Choroid plexus epithelial cell (primary cell): ENCODE results near the gene AP4M1.

Source experiments
- DNase-seq: peaks from one replicate; pipeline ENCODE4 v3.0.0-alpha.2; 2010; ENCODE audit warnings: low read depth
- H3K4me3 ChIP-seq: 2 replicates; pipeline ENCODE4 v1.5.1; 2011; ENCODE audit warnings: low read depth, mild to moderate bottlenecking, control low read depth, low read length, moderate library complexity
- TF ChIP-seq, protein P1 (sequence below): conservative IDR thresholded peaks from 2 replicates; pipeline ENCODE4 v1.5.1; 2011; ENCODE audit warnings: low read depth, mild to moderate bottlenecking, control low read depth, inconsistent platforms, low read length, moderate library complexity

Gene AP4M1

DNA sequence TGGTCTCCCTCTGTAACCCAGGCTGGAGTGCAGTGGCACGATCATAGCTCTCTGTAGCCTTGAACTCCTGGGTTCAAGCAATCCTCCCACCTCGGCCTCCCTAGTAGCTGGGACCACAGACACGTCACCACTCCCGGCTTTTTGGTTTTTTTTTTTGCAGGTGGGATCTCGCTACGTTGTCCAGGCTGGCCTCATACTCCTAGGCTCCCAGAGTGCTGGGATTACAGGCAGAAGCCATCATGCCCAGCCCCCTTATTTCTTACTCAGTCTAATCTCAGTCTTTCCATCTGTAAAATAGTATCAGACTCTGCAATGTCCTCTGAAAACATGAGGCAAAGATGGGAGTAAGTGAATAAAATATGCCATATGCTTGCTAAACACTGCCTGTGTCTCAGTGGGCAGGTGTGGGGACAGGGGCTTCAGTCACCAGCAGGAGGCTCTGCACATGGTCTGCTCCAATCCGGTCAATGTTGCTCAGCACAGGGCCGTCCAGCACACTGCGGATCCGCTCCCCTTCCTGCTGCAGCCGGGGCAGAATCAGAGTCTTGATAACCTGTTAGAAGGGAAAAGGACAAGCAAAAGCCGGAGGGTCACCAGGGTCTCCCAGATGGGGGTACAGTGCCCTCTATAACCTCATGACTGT is 8.2 kb downstream of the AP4M1 start:
- H3K4me3 ChIP-seq = no peak overlapping the region
- TF ChIP-seq, protein P1, sequence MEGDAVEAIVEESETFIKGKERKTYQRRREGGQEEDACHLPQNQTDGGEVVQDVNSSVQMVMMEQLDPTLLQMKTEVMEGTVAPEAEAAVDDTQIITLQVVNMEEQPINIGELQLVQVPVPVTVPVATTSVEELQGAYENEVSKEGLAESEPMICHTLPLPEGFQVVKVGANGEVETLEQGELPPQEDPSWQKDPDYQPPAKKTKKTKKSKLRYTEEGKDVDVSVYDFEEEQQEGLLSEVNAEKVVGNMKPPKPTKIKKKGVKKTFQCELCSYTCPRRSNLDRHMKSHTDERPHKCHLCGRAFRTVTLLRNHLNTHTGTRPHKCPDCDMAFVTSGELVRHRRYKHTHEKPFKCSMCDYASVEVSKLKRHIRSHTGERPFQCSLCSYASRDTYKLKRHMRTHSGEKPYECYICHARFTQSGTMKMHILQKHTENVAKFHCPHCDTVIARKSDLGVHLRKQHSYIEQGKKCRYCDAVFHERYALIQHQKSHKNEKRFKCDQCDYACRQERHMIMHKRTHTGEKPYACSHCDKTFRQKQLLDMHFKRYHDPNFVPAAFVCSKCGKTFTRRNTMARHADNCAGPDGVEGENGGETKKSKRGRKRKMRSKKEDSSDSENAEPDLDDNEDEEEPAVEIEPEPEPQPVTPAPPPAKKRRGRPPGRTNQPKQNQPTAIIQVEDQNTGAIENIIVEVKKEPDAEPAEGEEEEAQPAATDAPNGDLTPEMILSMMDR = peak; percentile 23
- no peak for DNase-seq

DNA sequence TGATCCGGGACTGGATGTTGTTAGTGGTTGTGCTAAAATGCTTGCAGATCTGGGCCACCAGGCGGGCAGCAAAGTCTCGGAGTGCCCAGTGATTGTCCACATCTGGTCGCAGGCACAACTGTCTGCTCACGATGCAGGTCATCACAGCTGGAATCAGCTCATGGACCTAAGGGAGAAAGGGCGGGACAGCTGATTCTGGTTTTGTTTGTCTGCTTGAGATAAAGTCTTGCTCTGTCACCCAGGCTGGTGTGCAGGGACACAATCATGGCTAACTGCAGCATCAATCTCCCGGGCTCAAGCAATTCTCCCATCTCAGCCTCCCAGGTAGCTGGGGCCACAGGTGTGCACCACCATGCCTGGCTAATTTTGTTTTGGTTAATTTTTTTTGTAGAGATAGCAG is 9.7 kb downstream of the AP4M1 start:
- H3K4me3 ChIP-seq = no peak overlapping the region
- no peak for DNase-seq
- TF ChIP-seq, protein P1 = no peak

DNA sequence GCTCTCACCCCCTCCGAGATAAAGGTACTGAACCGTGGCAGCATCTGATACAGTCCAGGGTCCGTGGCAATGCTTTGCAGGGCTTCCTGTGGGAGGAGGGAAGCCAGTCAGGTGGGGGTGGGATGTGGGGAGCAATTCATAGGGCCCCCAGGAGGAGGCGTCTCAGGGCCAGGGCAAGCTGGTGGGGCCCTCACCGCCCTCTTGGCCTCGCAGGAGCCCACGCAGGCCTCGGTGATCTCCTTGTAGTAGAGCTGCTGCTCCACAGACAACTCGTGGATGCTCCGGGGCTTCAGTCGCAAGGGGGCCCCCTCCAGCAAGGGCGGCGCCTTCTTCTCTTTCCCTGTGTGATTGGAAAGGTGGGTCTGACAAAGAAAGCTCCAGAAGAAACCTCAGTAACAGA is 10.5 kb downstream of the AP4M1 start:
- no peak for DNase-seq
- no peak overlapping the region for H3K4me3 ChIP-seq
- TF ChIP-seq, protein P1 = no peak

DNA sequence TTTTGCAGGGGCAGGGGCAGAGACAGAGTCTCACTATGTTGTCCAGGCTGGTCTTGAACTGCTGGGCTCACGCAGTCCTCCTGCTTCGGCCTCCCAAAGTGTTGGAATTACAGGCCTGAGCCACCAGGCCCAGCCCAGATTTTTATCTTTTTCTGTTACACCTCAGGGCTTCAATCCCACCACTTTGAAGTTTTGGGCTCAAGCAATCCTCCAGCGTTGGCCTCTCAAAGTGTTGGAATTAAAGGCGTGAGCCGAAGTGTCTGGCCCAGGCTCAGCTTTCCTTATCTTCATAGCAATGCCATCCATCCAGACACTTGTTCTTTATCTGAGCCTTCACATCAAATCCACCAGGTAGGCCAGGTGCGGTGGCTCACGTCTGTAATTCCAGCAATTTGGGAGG is 13.6 kb downstream of the AP4M1 start:
- TF ChIP-seq, protein P1 = no peak
- no peak for DNase-seq
- no peak overlapping the region for H3K4me3 ChIP-seq

DNA sequence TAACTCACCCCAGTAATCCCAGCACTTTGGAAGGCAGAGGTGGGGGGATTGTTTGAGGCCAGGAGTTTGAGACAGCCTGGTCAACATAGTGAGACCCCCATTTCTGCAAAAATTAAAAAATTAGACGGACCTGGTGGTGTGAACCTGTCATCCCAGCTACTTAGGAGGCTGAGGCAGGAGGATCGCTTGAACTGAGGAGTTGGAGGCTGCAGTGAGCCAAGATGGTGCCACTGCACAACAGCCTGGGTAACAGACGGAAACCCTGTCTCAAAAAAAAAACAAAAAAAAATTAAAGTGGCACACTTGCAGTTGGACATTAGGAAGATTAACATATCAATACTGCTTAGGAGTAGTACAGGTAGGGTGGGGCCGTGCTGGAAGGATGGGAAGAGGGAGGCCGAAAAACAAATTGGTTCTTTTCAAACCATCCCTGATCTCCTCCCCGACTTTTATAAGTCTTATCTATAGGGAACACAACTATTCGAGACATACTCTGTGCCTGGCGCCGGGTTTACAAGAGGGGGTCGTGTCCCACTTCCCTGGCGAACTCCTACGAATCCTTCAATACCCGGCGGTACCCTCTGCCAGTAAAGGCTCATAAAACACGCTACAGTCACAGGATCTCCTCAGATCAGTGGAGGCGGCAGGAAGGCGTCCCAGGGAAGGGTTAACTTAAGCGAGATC is 17.1 kb downstream of the AP4M1 start:
- TF ChIP-seq, protein P1 = no peak
- no peak for DNase-seq
- peak overlapping the region; percentile 92 for H3K4me3 ChIP-seq

DNA sequence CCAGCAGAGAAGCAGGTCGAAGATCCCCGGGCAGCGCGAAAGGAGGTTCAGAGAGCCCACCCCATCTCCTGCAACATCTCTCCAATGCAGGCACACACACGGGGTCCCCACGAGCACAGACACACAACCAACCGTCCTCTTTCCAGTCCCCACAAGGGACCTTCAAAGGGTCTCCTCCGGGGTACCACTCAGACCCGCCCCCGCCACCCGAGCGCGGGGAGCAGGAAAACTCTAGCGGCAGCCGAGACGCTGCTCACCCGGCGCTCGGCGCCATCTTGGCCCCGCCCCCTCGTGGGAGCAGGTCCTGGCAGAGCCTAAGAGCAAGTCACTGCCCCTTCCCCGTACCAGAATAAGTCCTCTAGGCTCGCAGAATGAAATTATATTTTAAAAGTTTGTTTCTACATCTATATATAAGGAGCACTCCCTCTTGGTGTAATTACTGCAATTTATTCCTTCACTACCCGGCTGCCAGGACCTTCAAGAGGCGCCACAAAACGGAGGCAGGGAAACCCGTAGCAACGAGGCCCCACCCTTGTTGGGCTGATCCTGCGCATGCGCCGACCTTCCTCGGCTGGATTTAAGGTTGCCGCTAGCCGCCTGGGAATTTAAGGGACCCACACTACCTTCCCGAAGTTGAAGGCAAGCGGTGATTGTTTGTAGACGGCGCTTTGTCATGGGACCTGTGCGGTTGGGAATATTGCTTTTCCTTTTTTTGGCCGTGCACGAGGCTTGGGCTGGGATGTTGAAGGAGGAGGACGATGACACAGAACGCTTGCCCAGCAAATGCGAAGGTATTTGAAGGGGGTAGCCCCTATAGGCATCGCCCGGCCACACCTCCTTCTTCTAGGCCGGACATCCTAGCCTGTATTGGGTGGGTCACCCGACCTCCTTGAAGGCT is 17.9 kb downstream of the AP4M1 start, which contains the start of the genes CNPY4 and TAF6:
Gene CNPY4 (plus strand): TSS at position 563 of the 898 bp plus-strand sequence. CDS start 111 bp downstream, at position 674.
Gene TAF6 (minus strand): TSS at position 287 of the 898 bp plus-strand sequence. CDS start 5,149 bp downstream, outside the sequence.
- TF ChIP-seq, protein P1 = no peak
- peak within 1 kb of the TSS; percentile 92 for H3K4me3 ChIP-seq
- peak; percentile 98 for DNase-seq
